IgD-negative memory B cell (primary cell): ENCODE measurements around the gene CHCHD6. TPM values are rescaled to one million over a fixed set of nuclear protein-coding genes. Genes with fewer than 3 reads are reported as not detected.

Source experiments
- H3K27ac Mint-ChIP-seq, 3 donors: one replicate each; pipeline ENCODE4 v1.8.0; 2020 to 2022; ENCODE audit warnings: mild to moderate bottlenecking in 3 of 3, mixed read lengths in 3 of 3, moderate library complexity in 1 of 3
- H3K27me3 Mint-ChIP-seq: one replicate; pipeline ENCODE4 v1.8.0; 2021; ENCODE audit warnings: mixed read lengths
- H3K36me3 Mint-ChIP-seq: one replicate; pipeline ENCODE4 v1.8.0; 2020; ENCODE audit warnings: mild to moderate bottlenecking, mixed read lengths
- H3K4me1 Mint-ChIP-seq, 3 donors: one replicate each; pipeline ENCODE4 v1.8.0; 2020 to 2022; ENCODE audit warnings: mixed read lengths in 3 of 3, mild to moderate bottlenecking in 1 of 3
- H3K4me3 Mint-ChIP-seq, 4 donors: one replicate each; pipeline ENCODE4 v1.8.0; 2020 to 2022; ENCODE audit warnings: mild to moderate bottlenecking in 4 of 4, mixed read lengths in 4 of 4, moderate library complexity in 3 of 4
- H3K9me3 Mint-ChIP-seq, 3 donors: one replicate each; pipeline ENCODE4 v1.8.0; 2020 to 2021; ENCODE audit warnings: mixed read lengths in 3 of 3, mild to moderate bottlenecking in 1 of 3
- polyA plus RNA-seq: library from polyadenylated mRNA; unstranded; fragments of 300-500 nt; fragmentation: Illumina TruSeq; gene quantifications from one replicate; pipeline ENCODE4 v1.2.3, GENCODE V29; 2021

CHCHD6 gene
- polyA plus RNA-seq, 1 donor from 2014 or later, result 16.6 TPM

- Mint-ChIP-seq H3K4me1 (peaks cover 0 to 5% (median 5%) of the 10 kb centered on the region in 3 donors), H3K36me3 (peaks cover 15% of the 10 kb centered on the region), H3K27ac (no peak overlapping the region), H3K4me3 (no peak overlapping the region), H3K27me3 (peaks cover 42% of the 10 kb centered on the region), H3K9me3 (no peaks in the 10 kb centered on the region)
Observed at GRCh38 chr3:126927401-126927750, 223.3 kb downstream of the CHCHD6 start.

GRCh38 chr3:126927846-126928245 is 223.8 kb downstream of the CHCHD6 start:
- Mint-ChIP-seq H3K27me3 (peaks cover 42% of the 10 kb centered on the region), H3K9me3 (no peaks in the 10 kb centered on the region), H3K4me1 (peaks cover 0 to 5% (median 5%) of the 10 kb centered on the region in 3 donors), H3K36me3 (peaks cover 14% of the 10 kb centered on the region), H3K4me3 (no peak overlapping the region), H3K27ac (no peak overlapping the region)

GRCh38 chr3:126928921-126929474 is 225.0 kb downstream of the CHCHD6 start:
- Mint-ChIP-seq H3K27ac (no peak overlapping the region), H3K9me3 (no peaks in the 10 kb centered on the region), H3K4me1 (peaks cover 0 to 5% (median 5%) of the 10 kb centered on the region in 3 donors), H3K4me3 (peak overlapping the region in 1 of 4 donors; percentile 56), H3K36me3 (peaks cover 9% of the 10 kb centered on the region), H3K27me3 (peaks cover 40% of the 10 kb centered on the region)

- no peak overlapping the region for H3K4me3 Mint-ChIP-seq
Observed at GRCh38 chr3:126930936-126931600, 227.0 kb downstream of the CHCHD6 start.

GRCh38 chr3:126931806-126932187 is 227.8 kb downstream of the CHCHD6 start:
- Mint-ChIP-seq H3K36me3 (peaks cover 9% of the 10 kb centered on the region), H3K27me3 (peaks cover 29% of the 10 kb centered on the region), H3K27ac (no peak overlapping the region), H3K4me1 (peaks cover 0 to 4% (median 0%) of the 10 kb centered on the region in 3 donors), H3K9me3 (no peaks in the 10 kb centered on the region), H3K4me3 (no peak overlapping the region)

More at GRCh38 chr3:126930936-126931600, 227.0 kb downstream of the CHCHD6 start:
- peaks cover 0 to 8% (median 0%) of the 10 kb centered on the region in 3 donors for H3K4me1 Mint-ChIP-seq
- peaks cover 35% of the 10 kb centered on the region for H3K27me3 Mint-ChIP-seq
- peaks cover 11% of the 10 kb centered on the region for H3K36me3 Mint-ChIP-seq
- no peaks in the 10 kb centered on the region for H3K9me3 Mint-ChIP-seq
- H3K27ac Mint-ChIP-seq, result no peak overlapping the region

GRCh38 chr3:126932188-126932931 is 228.3 kb downstream of the CHCHD6 start:
- H3K27ac Mint-ChIP-seq, result peak overlapping the region in 1 of 3 donors; percentile 46
- peaks cover 9% of the 10 kb centered on the region for H3K36me3 Mint-ChIP-seq
- H3K9me3 Mint-ChIP-seq, result no peaks in the 10 kb centered on the region
- H3K4me1 Mint-ChIP-seq, result peaks cover 0 to 4% (median 0%) of the 10 kb centered on the region in 3 donors
- H3K27me3 Mint-ChIP-seq, result peaks cover 29% of the 10 kb centered on the region
- H3K4me3 Mint-ChIP-seq, result peak overlapping the region in 1 of 4 donors; percentile 30

- H3K4me3 Mint-ChIP-seq, result no peak overlapping the region
- no peaks in the 10 kb centered on the region for H3K9me3 Mint-ChIP-seq
- no peak overlapping the region for H3K27ac Mint-ChIP-seq
- H3K4me1 Mint-ChIP-seq, result peaks cover 0 to 4% (median 0%) of the 10 kb centered on the region in 3 donors
- H3K27me3 Mint-ChIP-seq, result peaks cover 15% of the 10 kb centered on the region
- peaks cover 7% of the 10 kb centered on the region for H3K36me3 Mint-ChIP-seq
Observed at GRCh38 chr3:126934031-126934531, 230.0 kb downstream of the CHCHD6 start.

- Mint-ChIP-seq H3K4me1 (peaks cover 0 to 4% (median 0%) of the 10 kb centered on the region in 3 donors), H3K27me3 (peaks cover 7% of the 10 kb centered on the region), H3K36me3 (peaks cover 9% of the 10 kb centered on the region), H3K4me3 (no peak overlapping the region), H3K27ac (no peak overlapping the region), H3K9me3 (no peaks in the 10 kb centered on the region)
Observed at GRCh38 chr3:126934991-126935390, 231.0 kb downstream of the CHCHD6 start.

- Mint-ChIP-seq H3K36me3 (peaks cover 9% of the 10 kb centered on the region), H3K4me3 (peak overlapping the region in 1 of 4 donors; percentile 8), H3K27ac (no peak overlapping the region)
Observed at GRCh38 chr3:126935756-126936509, 231.9 kb downstream of the CHCHD6 start.

GRCh38 chr3:126936853-126937425 is 232.9 kb downstream of the CHCHD6 start:
- H3K4me3 Mint-ChIP-seq, result no peak overlapping the region
- no peaks in the 10 kb centered on the region for H3K9me3 Mint-ChIP-seq
- peaks cover 9% of the 10 kb centered on the region for H3K36me3 Mint-ChIP-seq
- peaks cover 0 to 4% (median 0%) of the 10 kb centered on the region in 3 donors for H3K4me1 Mint-ChIP-seq
- H3K27ac Mint-ChIP-seq, result no peak overlapping the region
- peaks cover 5% of the 10 kb centered on the region for H3K27me3 Mint-ChIP-seq

More at GRCh38 chr3:126935756-126936509, 231.9 kb downstream of the CHCHD6 start:
- Mint-ChIP-seq H3K27me3 (peaks cover 2% of the 10 kb centered on the region), H3K9me3 (no peaks in the 10 kb centered on the region), H3K4me1 (peaks cover 0 to 4% (median 0%) of the 10 kb centered on the region in 3 donors)

GRCh38 chr3:126937533-126937932 is 233.5 kb downstream of the CHCHD6 start:
- Mint-ChIP-seq H3K36me3 (peaks cover 7% of the 10 kb centered on the region), H3K4me3 (no peak overlapping the region), H3K9me3 (no peaks in the 10 kb centered on the region), H3K4me1 (peaks cover 0 to 4% (median 0%) of the 10 kb centered on the region in 3 donors), H3K27me3 (peaks cover 3% of the 10 kb centered on the region), H3K27ac (no peak overlapping the region)

GRCh38 chr3:126937973-126938372 is 233.9 kb downstream of the CHCHD6 start:
- H3K4me1 Mint-ChIP-seq, result peaks cover 0 to 4% (median 0%) of the 10 kb centered on the region in 3 donors
- no peak overlapping the region for H3K27ac Mint-ChIP-seq
- no peaks in the 10 kb centered on the region for H3K9me3 Mint-ChIP-seq
- H3K36me3 Mint-ChIP-seq, result peaks cover 6% of the 10 kb centered on the region
- no peak overlapping the region for H3K4me3 Mint-ChIP-seq
- peaks cover 3% of the 10 kb centered on the region for H3K27me3 Mint-ChIP-seq

- peaks cover 9% of the 10 kb centered on the region for H3K36me3 Mint-ChIP-seq
- no peak overlapping the region for H3K27ac Mint-ChIP-seq
- H3K4me1 Mint-ChIP-seq, result peaks cover 0 to 4% (median 3%) of the 10 kb centered on the region in 3 donors
- no peak overlapping the region for H3K4me3 Mint-ChIP-seq
- H3K27me3 Mint-ChIP-seq, result peaks cover 7% of the 10 kb centered on the region
- no peaks in the 10 kb centered on the region for H3K9me3 Mint-ChIP-seq
Observed at GRCh38 chr3:126938520-126939337, 234.7 kb downstream of the CHCHD6 start.

- Mint-ChIP-seq H3K27ac (no peak overlapping the region), H3K4me1 (peaks cover 0 to 7% (median 6%) of the 10 kb centered on the region in 3 donors), H3K36me3 (peaks cover 9% of the 10 kb centered on the region), H3K27me3 (peaks cover 9% of the 10 kb centered on the region), H3K4me3 (no peak overlapping the region), H3K9me3 (no peaks in the 10 kb centered on the region)
Observed at GRCh38 chr3:126939338-126939718, 235.3 kb downstream of the CHCHD6 start.
